Mucosa of descending colon (tissue), 3 donors: ENCODE measurements around the gene BIN1. TPM values are rescaled to one million over a fixed set of nuclear protein-coding genes. Genes with fewer than 3 reads are reported as not detected.

Experiments
- ATAC-seq: fragments of 200-7000 bp; cut with Tn5 transposase; one replicate; pipeline ENCODE4 v1.9.1; 2020; ENCODE audit warnings: mild to moderate bottlenecking, moderate library complexity
- DNase-seq, 3 donors: peaks; one replicate each; pipeline ENCODE4 v3.0.0-alpha.2; 2020
- H3K36me3 ChIP-seq: fragments of 200-600 bp; one replicate; pipeline ENCODE4 v1.8.0; 2021; ENCODE audit warnings: low read depth, mild to moderate bottlenecking
- H3K4me1 ChIP-seq: fragments of 200-600 bp; one replicate; pipeline ENCODE4 v1.8.0; 2021; ENCODE audit warnings: low read depth, mild to moderate bottlenecking
- H3K4me3 ChIP-seq: fragments of 200-600 bp; one replicate; pipeline ENCODE4 v1.8.0; 2021; ENCODE audit warnings: mild to moderate bottlenecking
- H3K9me3 ChIP-seq: fragments of 200-600 bp; one replicate; pipeline ENCODE4 v1.8.0; 2021; ENCODE audit warnings: mild to moderate bottlenecking
- intact Hi-C, 2 donors: fragments of 100-400 bp; cut with DNase I in 1 of 2; cut with micrococcal nuclease in 1 of 2; formaldehyde crosslinking; loops; one replicate each; pipeline versions ENCODE4 v1.11.0 to v1.11.1; 2022; cut with DNase I, micrococcal nuclease
- total RNA-seq, 3 donors: library from RNA; stranded (reverse); fragmentation: NEBNext Ultra II Directional in 2 of 3; extraction: Animal tissue kit (Norgen Biotek cat#: 25700) in 2 of 3; gene quantifications; one replicate each; pipeline versions ENCODE4 v1.2.1 to v1.2.4, GENCODE V29; 2021 to 2023
- TF ChIP-seq, protein P1 (sequence below): fragments of 200-600 bp; IDR thresholded peaks from one replicate; pipeline ENCODE4 v1.8.0; 2022; ENCODE audit warnings: antibody characterized with exemption, mild to moderate bottlenecking
- donor health status: DM: no; HTN: no; CAD: no; lungs with moderate emphysema.
- donor health status: DM: no; HTN: no; CAD: no.
- donor health status: DM: no; HTN: yes; CAD: no.

The BIN1 gene
- total RNA-seq, 3 donors from 2014 or later, result 37.6 to 65.7 (median 46.3) TPM

- intact Hi-C loops, result no loop called here
- TF ChIP-seq, protein P1, sequence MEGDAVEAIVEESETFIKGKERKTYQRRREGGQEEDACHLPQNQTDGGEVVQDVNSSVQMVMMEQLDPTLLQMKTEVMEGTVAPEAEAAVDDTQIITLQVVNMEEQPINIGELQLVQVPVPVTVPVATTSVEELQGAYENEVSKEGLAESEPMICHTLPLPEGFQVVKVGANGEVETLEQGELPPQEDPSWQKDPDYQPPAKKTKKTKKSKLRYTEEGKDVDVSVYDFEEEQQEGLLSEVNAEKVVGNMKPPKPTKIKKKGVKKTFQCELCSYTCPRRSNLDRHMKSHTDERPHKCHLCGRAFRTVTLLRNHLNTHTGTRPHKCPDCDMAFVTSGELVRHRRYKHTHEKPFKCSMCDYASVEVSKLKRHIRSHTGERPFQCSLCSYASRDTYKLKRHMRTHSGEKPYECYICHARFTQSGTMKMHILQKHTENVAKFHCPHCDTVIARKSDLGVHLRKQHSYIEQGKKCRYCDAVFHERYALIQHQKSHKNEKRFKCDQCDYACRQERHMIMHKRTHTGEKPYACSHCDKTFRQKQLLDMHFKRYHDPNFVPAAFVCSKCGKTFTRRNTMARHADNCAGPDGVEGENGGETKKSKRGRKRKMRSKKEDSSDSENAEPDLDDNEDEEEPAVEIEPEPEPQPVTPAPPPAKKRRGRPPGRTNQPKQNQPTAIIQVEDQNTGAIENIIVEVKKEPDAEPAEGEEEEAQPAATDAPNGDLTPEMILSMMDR, result no peak
- Histone ChIP-seq H3K4me1 (peaks cover 9% of the 10 kb centered on the region), H3K36me3 (no peaks in the 10 kb centered on the region), H3K9me3 (no peaks in the 10 kb centered on the region), H3K4me3 (no peak overlapping the region)
- ATAC-seq (no peak), DNase-seq (peak in 1 of 3 donors; percentile 43)
Observed at GRCh38 chr2:127056631-127057370, 50.2 kb downstream of the BIN1 start.

DNA sequence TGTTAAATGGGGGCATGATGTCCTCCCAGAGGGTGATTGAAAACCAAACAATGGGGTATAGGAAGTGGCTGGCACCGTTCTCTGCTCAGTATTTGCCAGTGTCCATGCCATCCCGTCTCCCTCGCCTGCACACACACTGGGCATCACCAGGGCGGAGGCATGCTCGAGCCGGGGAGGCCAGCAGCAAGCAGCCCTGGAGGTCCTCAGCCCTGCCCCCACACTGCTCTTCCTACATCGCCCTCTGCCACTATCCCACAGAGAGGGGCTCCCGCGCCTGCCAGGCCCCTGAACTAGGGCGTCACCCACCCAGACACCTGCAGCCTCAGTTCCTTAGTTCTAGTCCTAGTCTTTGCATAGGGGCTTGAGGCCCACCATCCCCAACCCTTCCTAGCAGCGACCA, 50.9 kb downstream of the BIN1 start:
- TF ChIP-seq, protein P1, result no peak
- ATAC-seq (no peak), DNase-seq (peak in 1 of 3 donors; percentile 30)
- intact Hi-C loops, result no loop called here
- Histone ChIP-seq H3K9me3 (no peaks in the 10 kb centered on the region), H3K4me3 (no peak overlapping the region), H3K4me1 (peaks cover 9% of the 10 kb centered on the region), H3K36me3 (no peaks in the 10 kb centered on the region)

DNA sequence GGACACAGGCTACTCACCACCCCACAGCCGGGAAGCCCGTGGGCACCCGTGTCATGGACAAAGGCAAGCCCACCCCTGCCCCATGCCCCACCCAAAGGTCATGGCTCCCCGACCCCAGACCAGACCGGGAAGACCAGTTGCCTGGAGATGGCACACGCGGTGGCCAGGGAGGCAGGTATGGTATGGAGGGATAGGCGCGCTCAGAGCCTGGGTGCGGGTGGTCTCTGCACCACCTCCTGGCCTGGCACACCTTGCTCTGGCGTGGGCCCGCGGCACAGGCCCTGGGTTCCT, 51.2 kb downstream of the BIN1 start:
- H3K4me3 ChIP-seq, result no peak overlapping the region
- no peak for ATAC-seq
- peak in 1 of 3 donors; percentile 16 for DNase-seq
- H3K9me3 ChIP-seq, result no peaks in the 10 kb centered on the region
- TF ChIP-seq, protein P1, result no peak
- intact Hi-C loops, result no loop called here
- no peaks in the 10 kb centered on the region for H3K36me3 ChIP-seq
- peaks cover 9% of the 10 kb centered on the region for H3K4me1 ChIP-seq

DNA sequence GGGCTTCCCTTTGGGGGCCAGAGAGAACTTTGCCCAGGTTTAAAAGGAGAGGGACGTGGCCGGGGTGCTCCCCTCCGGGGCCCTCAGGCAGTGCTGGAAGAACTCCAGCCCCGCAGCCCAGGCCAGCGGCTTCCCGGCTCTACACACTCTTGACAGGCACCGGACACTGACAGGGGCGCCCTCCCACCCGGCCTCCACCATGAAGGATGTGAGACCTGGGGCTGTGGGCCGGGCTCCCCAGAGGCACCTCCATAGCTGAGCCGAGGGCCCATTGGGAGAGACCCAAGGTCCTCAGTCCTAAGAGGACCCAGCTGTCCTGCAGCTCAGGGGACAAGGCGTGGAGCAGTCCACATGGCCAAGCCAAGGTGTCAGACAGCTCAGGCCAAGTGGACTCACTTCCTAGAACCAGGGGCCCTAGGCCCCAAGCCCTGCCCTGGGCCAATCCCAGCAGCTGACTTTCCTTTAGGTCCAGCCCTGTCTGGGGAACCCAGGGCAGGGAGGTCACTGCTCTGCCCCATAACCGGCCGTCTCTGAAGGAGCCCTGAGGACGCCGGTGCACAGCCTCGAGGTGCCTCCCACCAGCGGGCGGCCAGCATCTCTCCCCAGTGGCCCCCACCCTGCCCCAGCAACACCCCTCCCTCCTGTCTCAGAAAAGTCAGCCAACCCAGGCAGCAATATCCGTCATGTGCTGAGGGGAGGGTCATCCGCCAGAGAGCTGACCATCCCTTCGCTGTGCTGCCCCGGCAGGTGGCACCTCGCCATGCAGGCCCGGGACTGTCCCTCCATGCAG, 51.8 kb downstream of the BIN1 start:
- H3K9me3 ChIP-seq, result no peaks in the 10 kb centered on the region
- no peak overlapping the region for H3K4me3 ChIP-seq
- no peak for ATAC-seq
- H3K36me3 ChIP-seq, result no peaks in the 10 kb centered on the region
- H3K4me1 ChIP-seq, result peaks cover 11% of the 10 kb centered on the region
- intact Hi-C loops, result no loop called here
- peak in 2 of 3 donors; percentile 25 to 54 for DNase-seq
- TF ChIP-seq, protein P1, result no peak

GRCh38 chr2:127054604-127054930, 52.4 kb downstream of the BIN1 start:
- Histone ChIP-seq H3K36me3 (no peaks in the 10 kb centered on the region), H3K9me3 (no peaks in the 10 kb centered on the region), H3K4me1 (peaks cover 14% of the 10 kb centered on the region), H3K4me3 (no peak overlapping the region)
- intact Hi-C loops, result no loop called here
- ATAC-seq (no peak), DNase-seq (peak in 2 of 3 donors; percentile 7 to 37)
- TF ChIP-seq, protein P1, result no peak
